ENCODE measurements around the gene THSD8. TPM values are rescaled to one million over a fixed set of nuclear protein-coding genes. Genes with fewer than 3 reads are reported as not detected.
"Not testable (repeated sequence)": the region's sequence is repeated elsewhere in the genome, so short reads cannot be mapped to it uniquely, and the experiment has no call there.

The THSD8 gene
- total RNA-seq, 2 donors from 2014 or later: 0.85 to 3.0 TPM

- no peaks in the 10 kb centered on the region for H3K27me3 Mint-ChIP-seq
- no peaks in the 10 kb centered on the region for H3K9me3 ChIP-seq (ENCODE audit: control insufficient read depth, low read length, poor library complexity, severe bottlenecking)
- H3K36me3 Mint-ChIP-seq (ENCODE audit: low read depth): peaks cover 5% of the 10 kb centered on the region
- peak within 1 kb of the TSS; percentile 98 for H3K4me3 Mint-ChIP-seq
- H3K4me1 Mint-ChIP-seq: peaks cover 41% of the 10 kb centered on the region
- peak; percentile 94 to 98 (median 95) for DNase-seq
- peak within 1 kb of the TSS; percentile 99 for H3K27ac Mint-ChIP-seq
- peak; percentile 45 for ATAC-seq
Observed at GRCh38 chr19:12791345-12792050, 10.4 kb upstream of the THSD8 start, which contains the start of gene JUNB. JUNB (plus strand) TSS chr19:12791486; CDS start chr19:12791772, 286 bp downstream.

- peak; percentile 52 to 56 (median 54) for DNase-seq
- Mint-ChIP-seq H3K4me1 (peaks cover 42% of the 10 kb centered on the region), H3K27me3 (no peaks in the 10 kb centered on the region), H3K4me3 (peak overlapping the region; percentile 98), H3K36me3 (ENCODE audit: low read depth) (peaks cover 5% of the 10 kb centered on the region), H3K27ac (peak overlapping the region; percentile 99)
- no peak for ATAC-seq
- no peaks in the 10 kb centered on the region for H3K9me3 ChIP-seq (ENCODE audit: control insufficient read depth, low read length, poor library complexity, severe bottlenecking)
Observed at GRCh38 chr19:12792051-12792852, 9.6 kb upstream of the THSD8 start.

GRCh38 chr19:12792853-12793289 lies 9.0 kb upstream of the THSD8 start:
- peak in 1 of 3 donors; percentile 31 for DNase-seq
- Mint-ChIP-seq H3K36me3 (ENCODE audit: low read depth) (peaks cover 5% of the 10 kb centered on the region), H3K27me3 (no peaks in the 10 kb centered on the region), H3K4me1 (peaks cover 42% of the 10 kb centered on the region), H3K27ac (peak overlapping the region; percentile 99), H3K4me3 (peak overlapping the region; percentile 98)
- no peak for ATAC-seq
- H3K9me3 ChIP-seq (ENCODE audit: control insufficient read depth, low read length, poor library complexity, severe bottlenecking): no peaks in the 10 kb centered on the region

GRCh38 chr19:12793290-12794195 lies 8.3 kb upstream of the THSD8 start:
- no peaks in the 10 kb centered on the region for H3K9me3 ChIP-seq (ENCODE audit: control insufficient read depth, low read length, poor library complexity, severe bottlenecking)
- H3K27ac Mint-ChIP-seq: peak overlapping the region; percentile 99
- DNase-seq (peak; percentile 94 to 96 (median 96)), ATAC-seq (peak; percentile 54)
- no peaks in the 10 kb centered on the region for H3K27me3 Mint-ChIP-seq
- peaks cover 40% of the 10 kb centered on the region for H3K4me1 Mint-ChIP-seq
- H3K36me3 Mint-ChIP-seq (ENCODE audit: low read depth): peaks cover 5% of the 10 kb centered on the region
- peak overlapping the region; percentile 98 for H3K4me3 Mint-ChIP-seq

GRCh38 chr19:12794196-12794941 lies 7.5 kb upstream of the THSD8 start:
- Mint-ChIP-seq H3K27ac (peak overlapping the region; percentile 99), H3K4me1 (peaks cover 35% of the 10 kb centered on the region), H3K36me3 (ENCODE audit: low read depth) (peaks cover 5% of the 10 kb centered on the region), H3K27me3 (no peaks in the 10 kb centered on the region), H3K4me3 (peak overlapping the region; percentile 98)
- DNase-seq (no peak), ATAC-seq (no peak)
- H3K9me3 ChIP-seq (ENCODE audit: control insufficient read depth, low read length, poor library complexity, severe bottlenecking): no peaks in the 10 kb centered on the region

- DNase-seq: no peak
Observed at GRCh38 chr19:12794971-12795381, 6.9 kb upstream of the THSD8 start.

GRCh38 chr19:12796146-12797071 lies 5.5 kb upstream of the THSD8 start:
- Mint-ChIP-seq H3K4me1 (peaks cover 28% of the 10 kb centered on the region), H3K36me3 (ENCODE audit: low read depth) (peaks cover 5% of the 10 kb centered on the region), H3K27me3 (no peaks in the 10 kb centered on the region), H3K27ac (peak overlapping the region; percentile 99), H3K4me3 (peak overlapping the region; percentile 86)
- no peaks in the 10 kb centered on the region for H3K9me3 ChIP-seq (ENCODE audit: control insufficient read depth, low read length, poor library complexity, severe bottlenecking)
- ATAC-seq: no peak
- DNase-seq: peak; percentile 57 to 65 (median 60)

More at GRCh38 chr19:12794971-12795381, 6.9 kb upstream of the THSD8 start:
- no peaks in the 10 kb centered on the region for H3K9me3 ChIP-seq (ENCODE audit: control insufficient read depth, low read length, poor library complexity, severe bottlenecking)
- Mint-ChIP-seq H3K36me3 (ENCODE audit: low read depth) (peaks cover 5% of the 10 kb centered on the region), H3K4me3 (peak overlapping the region; percentile 98), H3K27ac (peak overlapping the region; percentile 99), H3K27me3 (no peaks in the 10 kb centered on the region), H3K4me1 (peaks cover 34% of the 10 kb centered on the region)
- no peak for ATAC-seq

- Mint-ChIP-seq H3K4me3 (peak overlapping the region; percentile 36), H3K27ac (peak overlapping the region; percentile 99), H3K27me3 (no peaks in the 10 kb centered on the region), H3K4me1 (peaks cover 30% of the 10 kb centered on the region), H3K36me3 (ENCODE audit: low read depth) (peaks cover 5% of the 10 kb centered on the region)
- no peak for DNase-seq
- no peak for ATAC-seq
- H3K9me3 ChIP-seq (ENCODE audit: control insufficient read depth, low read length, poor library complexity, severe bottlenecking): no peaks in the 10 kb centered on the region
Observed at GRCh38 chr19:12797141-12797587, 4.7 kb upstream of the THSD8 start.

- not testable (repeated sequence) for H3K27ac Mint-ChIP-seq; H3K36me3 Mint-ChIP-seq (ENCODE audit: low read depth); ATAC-seq; H3K27me3 Mint-ChIP-seq; H3K9me3 ChIP-seq (ENCODE audit: control insufficient read depth, low read length, poor library complexity, severe bottlenecking); DNase-seq
- Mint-ChIP-seq H3K4me3 (peak overlapping the region; percentile 36), H3K4me1 (peaks cover 34% of the 10 kb centered on the region)
Observed at GRCh38 chr19:12797607-12798006, 4.3 kb upstream of the THSD8 start.

GRCh38 chr19:12799742-12800465 lies 2.0 kb upstream of the THSD8 start:
- DNase-seq (no peak), ATAC-seq (no peak)
- H3K4me3 Mint-ChIP-seq: peak overlapping the region; percentile 90
- no peaks in the 10 kb centered on the region for H3K27me3 Mint-ChIP-seq
- H3K9me3 ChIP-seq (ENCODE audit: control insufficient read depth, low read length, poor library complexity, severe bottlenecking): no peaks in the 10 kb centered on the region
- peaks cover 2% of the 10 kb centered on the region for H3K36me3 Mint-ChIP-seq (ENCODE audit: low read depth)
- H3K27ac Mint-ChIP-seq: no peak overlapping the region
- peaks cover 24% of the 10 kb centered on the region for H3K4me1 Mint-ChIP-seq

- H3K9me3 ChIP-seq (ENCODE audit: control insufficient read depth, low read length, poor library complexity, severe bottlenecking): no peaks in the 10 kb centered on the region
- Mint-ChIP-seq H3K27me3 (no peaks in the 10 kb centered on the region), H3K36me3 (ENCODE audit: low read depth) (peaks cover 2% of the 10 kb centered on the region), H3K4me3 (peak overlapping the region; percentile 90), H3K4me1 (peaks cover 24% of the 10 kb centered on the region), H3K27ac (peak overlapping the region; percentile 61)
- DNase-seq: no peak
- no peak for ATAC-seq
Observed at GRCh38 chr19:12800466-12800770, 1.5 kb upstream of the THSD8 start.

Measured in T-helper 17 cell (primary cell).